Measurements from ENCODE around the gene ALG12. TPM values are rescaled to one million over a fixed set of nuclear protein-coding genes. Genes with fewer than 3 reads are reported as not detected.
A peak's percentile ranks its signal among the peaks of the same experiment; 100 is the strongest.

ALG12 gene
- total RNA-seq, 1 experiment from 2014 or later, result 32.9 TPM

GRCh38 chr22:49873228-49873940 is 44.9 kb downstream of the ALG12 start:
- Histone ChIP-seq H3K27me3 (ENCODE audit: control insufficient read depth, insufficient read depth, low read length) (no peaks in the 10 kb centered on the region), H3K36me3 (replicated peaks; ENCODE audit: control insufficient read depth, insufficient read depth, low read length) (no peaks in the 10 kb centered on the region; the same call in 1 of the 2 replicates), H3K4me3 (ENCODE audit: insufficient read depth, low read depth, low read length) (no peak overlapping the region)
- DNase-seq, result peak; percentile 15

- Histone ChIP-seq H3K36me3 (replicated peaks; ENCODE audit: control insufficient read depth, insufficient read depth, low read length) (no peaks in the 10 kb centered on the region), H3K4me3 (ENCODE audit: insufficient read depth, low read depth, low read length) (no peak overlapping the region), H3K27me3 (ENCODE audit: control insufficient read depth, insufficient read depth, low read length) (no peaks in the 10 kb centered on the region)
- DNase-seq, result no peak
These were observed 45.9 kb downstream of the ALG12 start for GRCh38 chr22:49872347-49872746.

GRCh38 chr22:49871482-49871881 is 46.8 kb downstream of the ALG12 start:
- H3K27me3 ChIP-seq (ENCODE audit: control insufficient read depth, insufficient read depth, low read length), result no peaks in the 10 kb centered on the region
- H3K36me3 ChIP-seq (replicated peaks; ENCODE audit: control insufficient read depth, insufficient read depth, low read length), result no peaks in the 10 kb centered on the region
- H3K4me3 ChIP-seq (ENCODE audit: insufficient read depth, low read depth, low read length), result no peak overlapping the region
- no peak for DNase-seq

GRCh38 chr22:49869845-49870712 is 48.2 kb downstream of the ALG12 start:
- H3K36me3 ChIP-seq (replicated peaks; ENCODE audit: control insufficient read depth, insufficient read depth, low read length), result no peaks in the 10 kb centered on the region
- H3K4me3 ChIP-seq (ENCODE audit: insufficient read depth, low read depth, low read length), result no peak overlapping the region
- H3K27me3 ChIP-seq (ENCODE audit: control insufficient read depth, insufficient read depth, low read length), result no peaks in the 10 kb centered on the region
- DNase-seq, result no peak

GRCh38 chr22:49869086-49869830 is 49.0 kb downstream of the ALG12 start:
- no peaks in the 10 kb centered on the region for H3K36me3 ChIP-seq (replicated peaks; ENCODE audit: control insufficient read depth, insufficient read depth, low read length)
- H3K4me3 ChIP-seq (ENCODE audit: insufficient read depth, low read depth, low read length), result no peak overlapping the region
- H3K27me3 ChIP-seq (ENCODE audit: control insufficient read depth, insufficient read depth, low read length), result no peaks in the 10 kb centered on the region
- no peak for DNase-seq

- peak; percentile 48 for DNase-seq
- no peaks in the 10 kb centered on the region for H3K27me3 ChIP-seq (ENCODE audit: control insufficient read depth, insufficient read depth, low read length)
- H3K36me3 ChIP-seq (replicated peaks; ENCODE audit: control insufficient read depth, insufficient read depth, low read length), result no peaks in the 10 kb centered on the region
- H3K4me3 ChIP-seq (ENCODE audit: insufficient read depth, low read depth, low read length), result no peak overlapping the region
These were observed 50.7 kb downstream of the ALG12 start for GRCh38 chr22:49867303-49868265.

- peak; percentile 55 for DNase-seq
- Histone ChIP-seq H3K4me3 (ENCODE audit: insufficient read depth, low read depth, low read length) (no peak overlapping the region), H3K27me3 (ENCODE audit: control insufficient read depth, insufficient read depth, low read length) (no peaks in the 10 kb centered on the region), H3K36me3 (replicated peaks; ENCODE audit: control insufficient read depth, insufficient read depth, low read length) (no peaks in the 10 kb centered on the region)
These were observed 51.6 kb downstream of the ALG12 start for GRCh38 chr22:49866646-49867045.

- H3K4me3 ChIP-seq (ENCODE audit: insufficient read depth, low read depth, low read length), result no peak overlapping the region
These were observed 52.1 kb downstream of the ALG12 start for GRCh38 chr22:49866134-49866533.

GRCh38 chr22:49865156-49865555 is 53.1 kb downstream of the ALG12 start:
- DNase-seq, result no peak
- Histone ChIP-seq H3K27me3 (ENCODE audit: control insufficient read depth, insufficient read depth, low read length) (no peaks in the 10 kb centered on the region), H3K4me3 (ENCODE audit: insufficient read depth, low read depth, low read length) (no peak overlapping the region), H3K36me3 (replicated peaks; ENCODE audit: control insufficient read depth, insufficient read depth, low read length) (no peaks in the 10 kb centered on the region)

More at GRCh38 chr22:49866134-49866533, 52.1 kb downstream of the ALG12 start:
- Histone ChIP-seq H3K36me3 (replicated peaks; ENCODE audit: control insufficient read depth, insufficient read depth, low read length) (no peaks in the 10 kb centered on the region), H3K27me3 (ENCODE audit: control insufficient read depth, insufficient read depth, low read length) (no peaks in the 10 kb centered on the region)
- no peak for DNase-seq

GRCh38 chr22:49863931-49864330 is 54.3 kb downstream of the ALG12 start:
- peak; percentile 16 for DNase-seq
- H3K27me3 ChIP-seq (ENCODE audit: control insufficient read depth, insufficient read depth, low read length), result no peaks in the 10 kb centered on the region
- no peak overlapping the region for H3K4me3 ChIP-seq (ENCODE audit: insufficient read depth, low read depth, low read length)
- H3K36me3 ChIP-seq (replicated peaks; ENCODE audit: control insufficient read depth, insufficient read depth, low read length), result no peaks in the 10 kb centered on the region

GRCh38 chr22:49862496-49862776 is 55.8 kb downstream of the ALG12 start:
- peak; percentile 16 for DNase-seq
- H3K27me3 ChIP-seq (ENCODE audit: control insufficient read depth, insufficient read depth, low read length), result no peaks in the 10 kb centered on the region
- H3K4me3 ChIP-seq (ENCODE audit: insufficient read depth, low read depth, low read length), result no peak overlapping the region
- no peaks in the 10 kb centered on the region for H3K36me3 ChIP-seq (replicated peaks; ENCODE audit: control insufficient read depth, insufficient read depth, low read length)

- Histone ChIP-seq H3K4me3 (ENCODE audit: insufficient read depth, low read depth, low read length) (no peak overlapping the region), H3K27me3 (ENCODE audit: control insufficient read depth, insufficient read depth, low read length) (no peaks in the 10 kb centered on the region), H3K36me3 (replicated peaks; ENCODE audit: control insufficient read depth, insufficient read depth, low read length) (no peaks in the 10 kb centered on the region)
- DNase-seq, result peak; percentile 44
These were observed 56.4 kb downstream of the ALG12 start for GRCh38 chr22:49861642-49862495.

- no peaks in the 10 kb centered on the region for H3K27me3 ChIP-seq (ENCODE audit: control insufficient read depth, insufficient read depth, low read length)
- H3K36me3 ChIP-seq (replicated peaks; ENCODE audit: control insufficient read depth, insufficient read depth, low read length), result no peaks in the 10 kb centered on the region
- DNase-seq, result peak; percentile 10
- no peak overlapping the region for H3K4me3 ChIP-seq (ENCODE audit: insufficient read depth, low read depth, low read length)
These were observed 59.4 kb downstream of the ALG12 start for GRCh38 chr22:49858827-49859226.

Measured in H7 (cell line).